ENCODE results near the gene TBCC. TPM values are rescaled to one million over a fixed set of nuclear protein-coding genes. Genes with fewer than 3 reads are reported as not detected.
A peak's percentile ranks its signal among the peaks of the same experiment; 100 is the strongest.

Gene TBCC
- total RNA-seq, 1 donor from 2014 or later = 17.8 TPM

GRCh38 chr6:42787063-42787472, 41.2 kb upstream of the TBCC start:
- no peak overlapping the region for H3K4me3 ChIP-seq
- ATAC-seq (no peak), DNase-seq (no peak)
- H3K27me3 ChIP-seq = no peaks in the 10 kb centered on the region
- peaks cover 53% of the 10 kb centered on the region for H3K4me1 ChIP-seq
- peaks cover 3% of the 10 kb centered on the region for H3K36me3 ChIP-seq
- no peaks in the 10 kb centered on the region for H3K9me3 ChIP-seq
- TF ChIP-seq CTCF (IDR thresholded peaks at IDR 0.05) = no peak
- intact Hi-C loops (cut with DNase I) = no loop called here
- H3K27ac ChIP-seq = peak overlapping the region; percentile 42

GRCh38 chr6:42786525-42786985, 40.7 kb upstream of the TBCC start:
- no peak for DNase-seq
- no peaks in the 10 kb centered on the region for H3K9me3 ChIP-seq
- no peak for ATAC-seq
- no peaks in the 10 kb centered on the region for H3K27me3 ChIP-seq
- H3K4me3 ChIP-seq = peak overlapping the region; percentile 14
- peaks cover 3% of the 10 kb centered on the region for H3K36me3 ChIP-seq
- peaks cover 53% of the 10 kb centered on the region for H3K4me1 ChIP-seq
- TF ChIP-seq CTCF (IDR thresholded peaks at IDR 0.05) = no peak
- intact Hi-C loops (cut with DNase I) = no loop called here
- H3K27ac ChIP-seq = peak overlapping the region; percentile 42

- DNase-seq (no peak), ATAC-seq (no peak)
- Histone ChIP-seq H3K9me3 (no peaks in the 10 kb centered on the region), H3K4me3 (peak overlapping the region; percentile 95), H3K27me3 (no peaks in the 10 kb centered on the region), H3K27ac (peak overlapping the region; percentile 100), H3K36me3 (peaks cover 3% of the 10 kb centered on the region), H3K4me1 (peaks cover 49% of the 10 kb centered on the region)
- TF ChIP-seq CTCF (IDR thresholded peaks at IDR 0.05) = no peak
- intact Hi-C loops (cut with DNase I) = no loop called here
Observed at GRCh38 chr6:42784717-42785498, 39.0 kb upstream of the TBCC start.

GRCh38 chr6:42783876-42784642, 38.2 kb upstream of the TBCC start:
- H3K27ac ChIP-seq = peak overlapping the region; percentile 100
- H3K4me1 ChIP-seq = peaks cover 40% of the 10 kb centered on the region
- intact Hi-C loops (cut with DNase I) = no loop called here
- H3K36me3 ChIP-seq = peaks cover 3% of the 10 kb centered on the region
- H3K27me3 ChIP-seq = no peaks in the 10 kb centered on the region
- no peak for DNase-seq
- H3K4me3 ChIP-seq = peak overlapping the region; percentile 95
- ATAC-seq = no peak
- no peaks in the 10 kb centered on the region for H3K9me3 ChIP-seq
- TF ChIP-seq CTCF (IDR thresholded peaks at IDR 0.05) = no peak

- peak; percentile 90 for DNase-seq
- peaks cover 33% of the 10 kb centered on the region for H3K4me1 ChIP-seq
- H3K36me3 ChIP-seq = no peaks in the 10 kb centered on the region
- H3K4me3 ChIP-seq = peak overlapping the region; percentile 95
- peak overlapping the region; percentile 100 for H3K27ac ChIP-seq
- ATAC-seq = peak; percentile 81
- TF ChIP-seq CTCF (IDR thresholded peaks at IDR 0.05) = no peak
- no peaks in the 10 kb centered on the region for H3K27me3 ChIP-seq
- no peaks in the 10 kb centered on the region for H3K9me3 ChIP-seq
- intact Hi-C loops (cut with DNase I) = no loop called here
Observed at GRCh38 chr6:42783177-42783875, 37.4 kb upstream of the TBCC start.

All from upper lobe of right lung (tissue), 1 donor.